Measurements from ENCODE around the gene MSRB1.

The MSRB1 gene

GRCh38 chr16:1918351-1919326 is 24.4 kb downstream of the MSRB1 start, which contains the start of gene HS3ST6:
TSS of gene HS3ST6 (minus strand) at chr16:1918415. CDS start at chr16:1918323, 92 bp downstream.
- no peak for DNase-seq (ENCODE audit: low read depth in 1 of 2, low spot score in 1 of 2)

GRCh38 chr16:1917665-1918350 is 25.2 kb downstream of the MSRB1 start:
- no peak for DNase-seq (ENCODE audit: low read depth in 1 of 2, low spot score in 1 of 2)

GRCh38 chr16:1917056-1917664 is 25.8 kb downstream of the MSRB1 start:
- no peak for DNase-seq (ENCODE audit: low read depth in 1 of 2, low spot score in 1 of 2)

GRCh38 chr16:1916640-1916990 is 26.4 kb downstream of the MSRB1 start:
- DNase-seq (ENCODE audit: low read depth in 1 of 2, low spot score in 1 of 2) = no peak

GRCh38 chr16:1915732-1916639 is 27.0 kb downstream of the MSRB1 start:
- DNase-seq (ENCODE audit: low read depth in 1 of 2, low spot score in 1 of 2) = no peak

GRCh38 chr16:1914988-1915387 is 28.0 kb downstream of the MSRB1 start:
- DNase-seq (ENCODE audit: low read depth in 1 of 2, low spot score in 1 of 2) = no peak

- no peak for DNase-seq (ENCODE audit: low read depth in 1 of 2, low spot score in 1 of 2)
These were observed 28.9 kb downstream of the MSRB1 start for GRCh38 chr16:1914084-1914608.

- no peak for DNase-seq (ENCODE audit: low read depth in 1 of 2, low spot score in 1 of 2)
These were observed 29.5 kb downstream of the MSRB1 start for GRCh38 chr16:1913327-1914083.

GRCh38 chr16:1912215-1912543 is 30.8 kb downstream of the MSRB1 start:
- no peak for DNase-seq (ENCODE audit: low read depth in 1 of 2, low spot score in 1 of 2)

GRCh38 chr16:1911467-1912214 is 31.4 kb downstream of the MSRB1 start:
- DNase-seq (ENCODE audit: low read depth in 1 of 2, low spot score in 1 of 2) = no peak

- no peak for DNase-seq (ENCODE audit: low read depth in 1 of 2, low spot score in 1 of 2)
These were observed 33.3 kb downstream of the MSRB1 start for GRCh38 chr16:1909561-1910231.

- no peak for DNase-seq (ENCODE audit: low read depth in 1 of 2, low spot score in 1 of 2)
These were observed 34.0 kb downstream of the MSRB1 start for GRCh38 chr16:1908983-1909382.

- DNase-seq (ENCODE audit: low read depth in 1 of 2, low spot score in 1 of 2) = no peak
These were observed 34.8 kb downstream of the MSRB1 start for GRCh38 chr16:1908184-1908583.

- no peak for DNase-seq (ENCODE audit: low read depth in 1 of 2, low spot score in 1 of 2)
These were observed 35.7 kb downstream of the MSRB1 start for GRCh38 chr16:1907226-1907860.

GRCh38 chr16:1906846-1907165 is 36.2 kb downstream of the MSRB1 start:
- DNase-seq (ENCODE audit: low read depth in 1 of 2, low spot score in 1 of 2) = no peak

GRCh38 chr16:1906055-1906845 is 36.7 kb downstream of the MSRB1 start:
- no peak for DNase-seq (ENCODE audit: low read depth in 1 of 2, low spot score in 1 of 2)
